22Rv1 (cell line): Measurements from ENCODE around the gene SLC5A2.

ENCODE experiments used
- H3K27ac ChIP-seq: fragments of 450-650 bp; 2 replicates; pipeline ENCODE4 v1.5.1; 2017
- CTCF ChIP-seq: fragments of 450-650 bp; IDR thresholded peaks from 2 replicates; pipeline ENCODE4 v1.5.1; 2017; ENCODE audit warnings: mild to moderate bottlenecking
- ZFX ChIP-seq: fragments of 450-650 bp; IDR thresholded peaks from 2 replicates; pipeline ENCODE4 v1.6.1; 2017; ENCODE audit warnings: antibody characterized with exemption, borderline replicate concordance

SLC5A2 gene

GRCh38 chr16:31507929-31508705, 25.2 kb downstream of the SLC5A2 start, which contains the start of gene RUSF1:
RUSF1 (minus strand) TSS chr16:31508391; CDS start chr16:31508373, 18 bp downstream.
- peak within 1 kb of the TSS; percentile 66 for H3K27ac ChIP-seq
- TF ChIP-seq CTCF, result no peak
- 0 out of 2 replicates have a peak, but pooled peaks have one; percentile 34 for TF ChIP-seq ZFX

GRCh38 chr16:31508706-31509195, 25.8 kb downstream of the SLC5A2 start:
- TF ChIP-seq ZFX (0 out of 2 replicates have a peak, but pooled peaks have one; percentile 6), CTCF (no peak)

GRCh38 chr16:31513126-31513525, 30.2 kb downstream of the SLC5A2 start:
- TF ChIP-seq CTCF (no peak), ZFX (no peak)
- no peak overlapping the region for H3K27ac ChIP-seq

More at GRCh38 chr16:31508706-31509195, 25.8 kb downstream of the SLC5A2 start:
- peak overlapping the region; percentile 66 for H3K27ac ChIP-seq

GRCh38 chr16:31513884-31514283, 31.0 kb downstream of the SLC5A2 start:
- no peak for TF ChIP-seq CTCF
- H3K27ac ChIP-seq, result no peak overlapping the region

GRCh38 chr16:31517800-31518402, 35.0 kb downstream of the SLC5A2 start:
- TF ChIP-seq CTCF (no peak), ZFX (no peak)

GRCh38 chr16:31519759-31520431, 37.0 kb downstream of the SLC5A2 start:
- no peak for TF ChIP-seq ZFX
- no peak for TF ChIP-seq CTCF
- no peak overlapping the region for H3K27ac ChIP-seq

More at GRCh38 chr16:31517800-31518402, 35.0 kb downstream of the SLC5A2 start:
- H3K27ac ChIP-seq, result no peak overlapping the region
